GM19468 (cell line): ENCODE measurements around the gene COP1.
"Not testable (repeated sequence)": the region's sequence is repeated elsewhere in the genome, so short reads cannot be mapped to it uniquely, and the experiment has no call there.

Experiments used
- ATAC-seq: cut with Tn5 transposase; IDR thresholded peaks from one replicate; pipeline ENCODE4 v1.9.1; 2021; ENCODE audit warnings: mild to moderate bottlenecking, moderate library complexity, moderate number of reproducible peaks; ENCODE audit not compliant: unreplicated experiment; ENCODE audit errors: extremely low read depth

COP1 gene

GRCh38 chr1:176206961-176207902 is at the start of gene COP1:
Gene COP1 (minus strand): TSS chr1:176207286. CDS start chr1:176206978, 308 bp downstream.
- peak; percentile 82 for ATAC-seq

DNA sequence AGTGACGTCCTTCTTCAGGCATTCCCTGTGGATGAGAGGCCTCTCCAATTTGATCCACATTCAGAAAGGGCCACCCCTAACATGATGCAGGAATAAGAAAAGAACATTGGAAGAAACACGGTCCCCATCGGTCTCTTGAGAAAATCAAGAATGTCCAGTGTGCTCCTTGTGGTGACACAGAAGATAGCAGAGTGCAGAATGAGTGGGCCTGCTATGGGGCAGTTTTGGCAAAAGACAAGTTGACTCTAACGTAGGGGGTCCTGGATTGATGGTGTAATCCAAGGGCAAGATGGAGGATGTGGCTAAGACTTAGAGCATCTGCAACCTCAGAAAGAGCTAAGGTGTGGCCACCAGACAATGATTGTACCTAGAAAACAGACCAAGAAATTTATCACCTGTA is 45.1 kb upstream of the COP1 start:
- ATAC-seq = no peak

GRCh38 chr1:176244851-176245250 is 37.8 kb upstream of the COP1 start:
- ATAC-seq = no peak

- ATAC-seq = no peak
Observed at GRCh38 chr1:176243746-176244145, 36.7 kb upstream of the COP1 start.

- no peak for ATAC-seq
Observed at GRCh38 chr1:176241385-176242015, 34.4 kb upstream of the COP1 start.

GRCh38 chr1:176233657-176234056 is 26.6 kb upstream of the COP1 start:
- ATAC-seq = not testable (repeated sequence)

GRCh38 chr1:176227579-176227978 is 20.5 kb upstream of the COP1 start:
- ATAC-seq = no peak

- ATAC-seq = no peak
Observed at GRCh38 chr1:176225911-176226310, 18.8 kb upstream of the COP1 start.

- ATAC-seq = no peak
Observed at GRCh38 chr1:176225479-176225875, 18.4 kb upstream of the COP1 start.

GRCh38 chr1:176222196-176222595 is 15.1 kb upstream of the COP1 start:
- no peak for ATAC-seq

DNA sequence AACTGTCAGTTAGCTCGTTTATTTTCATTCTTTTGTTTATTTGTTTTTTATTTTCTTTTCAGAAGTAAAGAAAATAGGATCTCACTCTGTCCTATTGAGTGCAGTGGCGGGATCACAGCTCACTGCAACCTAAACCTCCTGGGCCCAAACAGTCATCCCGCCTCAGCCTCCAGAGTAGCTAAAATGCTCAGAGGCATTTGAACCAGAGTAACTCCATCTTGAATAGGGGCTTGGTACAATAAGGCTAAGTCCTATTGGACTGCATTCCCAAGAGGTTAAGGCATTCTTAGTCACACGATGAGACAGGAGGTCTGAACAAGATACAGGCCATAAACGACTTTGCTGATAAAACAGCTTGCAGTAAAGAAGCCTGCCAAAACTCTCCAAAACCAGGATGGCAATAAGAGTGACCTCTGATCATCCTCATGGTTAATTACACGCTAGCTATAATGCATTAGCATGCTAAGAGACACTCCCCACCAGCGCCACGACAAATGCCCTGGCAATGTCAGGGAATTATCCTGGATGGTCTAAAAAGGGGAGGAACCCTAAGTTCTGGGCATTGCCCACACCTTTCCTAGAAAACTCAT is 13.1 kb upstream of the COP1 start:
- ATAC-seq = no peak

DNA sequence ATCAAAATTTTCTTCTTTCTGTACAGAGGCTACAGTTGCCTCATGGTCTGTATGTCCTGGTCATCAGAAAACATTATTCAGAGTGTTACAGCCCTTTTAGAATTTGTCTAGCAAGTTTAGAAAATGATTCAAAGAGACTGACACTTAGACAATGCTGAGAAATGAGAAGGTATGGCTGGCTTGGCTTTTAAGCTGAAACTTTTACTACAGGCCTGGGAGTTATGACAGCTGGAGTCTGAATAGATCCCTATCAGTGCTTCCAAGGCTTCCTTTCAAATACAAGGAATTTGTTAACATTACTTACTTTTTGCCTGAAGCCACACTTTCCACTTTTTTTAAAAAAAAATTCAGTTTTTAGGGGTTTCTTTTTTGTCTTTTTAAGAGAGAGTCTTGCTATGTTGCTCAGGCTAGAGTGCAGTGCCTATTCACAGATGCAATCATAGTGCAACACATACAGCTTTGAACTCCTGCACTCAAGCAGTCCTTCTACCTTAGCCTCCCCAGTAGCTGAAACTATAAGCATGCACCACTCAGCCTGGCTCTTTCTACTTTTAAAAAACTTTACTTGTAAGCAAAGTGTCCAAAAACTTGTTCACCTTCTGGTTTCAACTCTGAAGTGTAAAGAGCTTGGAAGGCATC is 10.5 kb upstream of the COP1 start:
- ATAC-seq = no peak

- ATAC-seq = no peak
Observed at GRCh38 chr1:176216031-176216430, 8.9 kb upstream of the COP1 start.

GRCh38 chr1:176211396-176212165 is 4.5 kb upstream of the COP1 start:
- no peak for ATAC-seq

DNA sequence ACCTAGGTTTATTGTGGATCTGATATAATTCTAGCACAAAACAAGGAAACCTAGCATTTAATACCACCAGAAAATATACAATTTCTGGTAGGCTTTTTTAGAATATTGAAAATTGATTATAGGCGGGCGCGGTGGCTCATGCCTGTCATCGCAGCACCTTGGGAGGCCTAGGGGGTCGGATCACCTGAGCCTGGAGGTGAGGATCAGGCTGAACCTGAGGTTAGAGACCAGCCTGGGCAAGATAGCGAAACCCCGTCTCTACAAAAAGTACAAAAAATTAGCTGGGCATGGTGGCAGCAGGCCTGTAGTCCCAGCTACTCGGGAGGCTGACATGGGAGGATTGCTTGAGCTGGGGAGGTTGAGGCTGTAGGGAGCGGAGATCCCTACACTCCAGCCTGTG is 948 bp upstream of the COP1 start:
- ATAC-seq = no peak

DNA sequence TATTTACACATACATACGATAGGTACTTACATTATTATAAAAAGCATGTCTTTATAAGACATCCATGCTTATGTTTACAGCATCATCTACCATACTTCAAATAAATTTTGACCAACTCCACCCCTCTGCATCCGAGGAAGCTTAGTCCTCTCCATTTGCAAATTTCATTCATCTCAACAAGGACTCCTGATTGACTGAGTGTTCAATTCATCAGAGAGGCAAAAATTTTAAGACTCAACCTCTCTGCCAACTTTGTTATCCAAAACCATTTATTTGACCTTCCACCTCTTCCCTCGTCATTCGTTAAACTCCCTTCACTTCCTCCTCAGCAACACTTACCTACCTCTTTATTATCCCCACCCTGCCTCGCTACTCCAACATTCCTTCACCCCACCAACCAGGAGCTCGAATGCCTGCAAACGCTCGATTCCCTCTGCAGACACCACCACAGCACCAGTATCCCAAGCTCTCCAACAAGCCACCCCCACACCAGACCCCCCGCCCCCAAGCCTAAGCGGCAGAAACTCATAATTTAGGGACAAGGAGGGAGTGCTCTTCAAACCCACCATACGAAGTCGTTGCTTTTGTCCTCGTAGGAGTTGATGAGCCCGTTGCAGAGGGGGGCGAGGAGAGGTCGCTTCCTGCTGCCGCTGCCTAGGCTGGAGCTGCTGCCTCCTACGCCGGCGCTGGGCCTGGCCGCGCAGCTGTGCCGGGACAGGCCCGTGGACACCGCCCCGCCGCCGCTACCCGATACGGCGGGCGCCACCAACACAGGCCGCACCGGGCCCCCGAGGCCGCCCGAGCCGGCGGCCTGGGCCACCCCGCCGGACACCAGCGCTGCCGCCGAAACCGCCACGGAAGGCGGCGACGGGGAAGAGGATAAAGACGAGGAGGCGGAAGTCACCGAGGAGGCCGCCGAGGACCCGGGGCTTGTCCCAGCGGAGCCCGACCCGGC is 803 bp downstream of the COP1 start:
- no peak for ATAC-seq

DNA sequence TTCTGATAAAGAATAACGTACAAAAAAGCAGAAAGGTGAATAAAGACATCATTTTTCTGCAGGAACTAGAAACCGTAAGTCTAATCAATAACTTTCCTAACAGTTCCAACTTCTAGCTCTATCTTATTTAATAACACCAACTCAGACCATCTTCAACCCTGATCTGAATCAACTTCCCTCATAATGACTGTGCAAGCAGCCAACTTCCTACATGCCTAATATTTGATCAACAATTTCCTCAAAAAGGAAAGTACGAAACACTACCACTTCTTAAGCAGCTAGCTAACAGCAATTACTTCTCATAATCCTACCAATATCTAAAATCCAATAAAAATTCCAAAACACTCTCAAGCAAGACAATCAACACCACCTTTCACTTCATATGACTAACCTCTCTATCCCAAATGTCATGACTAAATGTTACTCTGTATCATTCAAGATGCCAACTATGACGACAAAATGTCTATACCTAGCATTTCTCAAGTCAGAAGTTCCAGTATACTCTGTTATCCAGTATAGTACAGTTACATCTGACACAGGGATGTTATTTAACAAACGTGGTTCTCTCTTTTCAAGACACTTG is 1.7 kb downstream of the COP1 start:
- no peak for ATAC-seq

DNA sequence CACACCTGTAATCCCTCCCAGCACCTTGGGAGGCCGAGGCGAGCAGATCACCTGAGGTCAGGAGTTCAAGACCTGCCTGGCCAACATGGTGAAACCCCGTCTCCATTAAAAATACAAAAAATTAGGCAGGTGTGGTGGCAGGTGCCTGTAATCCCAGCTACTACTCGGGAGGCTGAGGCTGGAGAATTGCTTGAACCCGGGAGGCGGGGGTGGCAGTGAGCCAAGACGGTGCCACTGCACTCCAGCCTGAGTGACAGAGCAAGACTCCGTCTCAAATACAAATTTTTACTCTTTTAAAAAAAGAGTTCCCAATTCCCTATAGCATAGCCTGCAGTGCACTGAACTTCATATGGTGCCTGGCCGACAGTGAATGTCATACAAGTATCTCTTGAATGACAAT is 2.4 kb downstream of the COP1 start:
- ATAC-seq = not testable (repeated sequence)
